Measurements from ENCODE around the gene SIGMAR1. TPM values are rescaled to one million over a fixed set of nuclear protein-coding genes. Genes with fewer than 3 reads are reported as not detected.

Gene SIGMAR1
- polyA plus RNA-seq, 1 donor from 2014 or later: 52.5 TPM

GRCh38 chr9:34588671-34589635, 48.6 kb downstream of the SIGMAR1 start:
- no peaks in the 10 kb centered on the region for H3F3A ChIP-seq (ENCODE audit: insufficient read depth, low read length, poor library complexity, severe bottlenecking)
- H3K9ac ChIP-seq (ENCODE audit: low read length): peak overlapping the region; percentile 80
- peaks cover 26% of the 10 kb centered on the region for H3K27me3 ChIP-seq (ENCODE audit: insufficient read depth, low read depth, low read length)
- no peaks in the 10 kb centered on the region for H3K36me3 ChIP-seq (ENCODE audit: insufficient read depth, low read length)
- H3K4me2 ChIP-seq (ENCODE audit: low read length): peak overlapping the region; percentile 92
- H3K27ac ChIP-seq (ENCODE audit: low read length): peak overlapping the region; percentile 75
- H3K79me2 ChIP-seq (replicated peaks; ENCODE audit: insufficient read depth, low read length): peaks cover 53% of the 10 kb centered on the region
- peak overlapping the region; percentile 43 for H2AFZ ChIP-seq (ENCODE audit: low read depth, low read length)
- H3K4me3 ChIP-seq (ENCODE audit: low read length): peak overlapping the region; percentile 98
- peaks cover 5% of the 10 kb centered on the region for H4K20me1 ChIP-seq (ENCODE audit: insufficient read depth)
- TF ChIP-seq REST (IDR thresholded peaks at IDR 0.05; ENCODE audit: borderline replicate concordance) (peak; percentile 31), RAD21 (conservative IDR thresholded peaks at IDR 0.05) (peak; percentile 43), POLR2AphosphoS5 (IDR thresholded peaks at IDR 0.05) (no peak), TAF1 (IDR thresholded peaks at IDR 0.05; ENCODE audit: low read depth) (no peak), EP300 (conservative IDR thresholded peaks at IDR 0.05; ENCODE audit: poor library complexity, severe bottlenecking) (no peak), EZH2 (IDR thresholded peaks at IDR 0.05; ENCODE audit: borderline replicate concordance, insufficient read depth, low read length, poor library complexity, severe bottlenecking) (no peak), MXI1 (conservative IDR thresholded peaks at IDR 0.05; ENCODE audit: poor library complexity, severe bottlenecking) (peak; percentile 78), CTCF (IDR thresholded peaks at IDR 0.05; ENCODE audit: poor library complexity, severe bottlenecking) (no peak), SMC3 (conservative IDR thresholded peaks at IDR 0.05; ENCODE audit: poor library complexity) (peak; percentile 19)
- H3K9me2 ChIP-seq (ENCODE audit: insufficient read depth, low read length): no peaks in the 10 kb centered on the region
- no peaks in the 10 kb centered on the region for H3K9me3 ChIP-seq (ENCODE audit: low read length)

GRCh38 chr9:34587271-34587670, 50.3 kb downstream of the SIGMAR1 start:
- Histone ChIP-seq H3F3A (ENCODE audit: insufficient read depth, low read length, poor library complexity, severe bottlenecking) (no peaks in the 10 kb centered on the region), H3K79me2 (replicated peaks; ENCODE audit: insufficient read depth, low read length) (peaks cover 62% of the 10 kb centered on the region)

More at GRCh38 chr9:34587271-34587670, 50.3 kb downstream of the SIGMAR1 start:
- Histone ChIP-seq H3K4me2 (ENCODE audit: low read length) (no peak overlapping the region), H3K9ac (ENCODE audit: low read length) (no peak overlapping the region), H3K9me3 (ENCODE audit: low read length) (no peaks in the 10 kb centered on the region), H3K27me3 (ENCODE audit: insufficient read depth, low read depth, low read length) (peaks cover 12% of the 10 kb centered on the region), H4K20me1 (ENCODE audit: insufficient read depth) (peaks cover 5% of the 10 kb centered on the region), H3K36me3 (ENCODE audit: insufficient read depth, low read length) (no peaks in the 10 kb centered on the region), H2AFZ (ENCODE audit: low read depth, low read length) (no peak overlapping the region), H3K9me2 (ENCODE audit: insufficient read depth, low read length) (no peaks in the 10 kb centered on the region), H3K4me3 (ENCODE audit: low read length) (peak overlapping the region; percentile 98), H3K27ac (ENCODE audit: low read length) (no peak overlapping the region)
- no peak for TF ChIP-seq EP300 (conservative IDR thresholded peaks at IDR 0.05; ENCODE audit: poor library complexity, severe bottlenecking)
- TF ChIP-seq TAF1 (IDR thresholded peaks at IDR 0.05; ENCODE audit: low read depth): no peak
- TF ChIP-seq POLR2AphosphoS5 (IDR thresholded peaks at IDR 0.05): no peak
- TF ChIP-seq RAD21 (conservative IDR thresholded peaks at IDR 0.05): no peak
- no peak for TF ChIP-seq EZH2 (IDR thresholded peaks at IDR 0.05; ENCODE audit: borderline replicate concordance, insufficient read depth, low read length, poor library complexity, severe bottlenecking)
- no peak for TF ChIP-seq REST (IDR thresholded peaks at IDR 0.05; ENCODE audit: borderline replicate concordance)
- TF ChIP-seq MXI1 (conservative IDR thresholded peaks at IDR 0.05; ENCODE audit: poor library complexity, severe bottlenecking): no peak
- TF ChIP-seq SMC3 (conservative IDR thresholded peaks at IDR 0.05; ENCODE audit: poor library complexity): no peak
- no peak for TF ChIP-seq CTCF (IDR thresholded peaks at IDR 0.05; ENCODE audit: poor library complexity, severe bottlenecking)
